GM21717 (cell line): ENCODE results near the gene EPHB3.

Source experiments
- ATAC-seq: cut with Tn5 transposase; IDR thresholded peaks from one replicate; pipeline ENCODE4 v1.9.1; 2021; ENCODE audit warnings: mild to moderate bottlenecking, moderate library complexity; ENCODE audit not compliant: unreplicated experiment

Gene EPHB3

GRCh38 chr3:184563561-184563925 lies 2.0 kb downstream of the EPHB3 start:
- ATAC-seq, result no peak

- ATAC-seq, result no peak
Measured at GRCh38 chr3:184563941-184564684, 2.5 kb downstream of the EPHB3 start.

- no peak for ATAC-seq
Measured at GRCh38 chr3:184564685-184565385, 3.2 kb downstream of the EPHB3 start.

- ATAC-seq, result no peak
Measured at GRCh38 chr3:184565421-184566211, 4.0 kb downstream of the EPHB3 start.

GRCh38 chr3:184566441-184567414 lies 5.1 kb downstream of the EPHB3 start:
- ATAC-seq, result no peak

GRCh38 chr3:184567946-184568559 lies 6.5 kb downstream of the EPHB3 start:
- no peak for ATAC-seq

GRCh38 chr3:184568560-184568923 lies 7.0 kb downstream of the EPHB3 start:
- ATAC-seq, result no peak

GRCh38 chr3:184568924-184569829 lies 7.6 kb downstream of the EPHB3 start:
- ATAC-seq, result no peak

- ATAC-seq, result no peak
Measured at GRCh38 chr3:184570035-184570434, 8.4 kb downstream of the EPHB3 start.

GRCh38 chr3:184570489-184570888 lies 8.9 kb downstream of the EPHB3 start:
- ATAC-seq, result no peak

GRCh38 chr3:184571750-184572377 lies 10.3 kb downstream of the EPHB3 start:
- no peak for ATAC-seq

- ATAC-seq, result no peak
Measured at GRCh38 chr3:184572633-184573270, 11.2 kb downstream of the EPHB3 start.

- ATAC-seq, result no peak
Measured at GRCh38 chr3:184574515-184575417, 13.2 kb downstream of the EPHB3 start.

GRCh38 chr3:184575701-184576100 lies 14.1 kb downstream of the EPHB3 start:
- no peak for ATAC-seq

GRCh38 chr3:184576457-184577240 lies 15.1 kb downstream of the EPHB3 start:
- ATAC-seq, result no peak

GRCh38 chr3:184577546-184577945 lies 16.0 kb downstream of the EPHB3 start:
- ATAC-seq, result no peak
